Activated T-cell treated with anti-CD3 and anti-CD28 coated beads, Interleukin-2, amount 50 U/mL, for 1 hour (primary cell): ENCODE results near the gene EME1.
"Not testable (repeated sequence)": the region's sequence is repeated elsewhere in the genome, so short reads cannot be mapped to it uniquely, and the experiment has no call there.

Experiments used
- DNase-seq: peaks from one replicate; pipeline ENCODE4 v3.0.0-alpha.2; 2020

The EME1 gene

DNA sequence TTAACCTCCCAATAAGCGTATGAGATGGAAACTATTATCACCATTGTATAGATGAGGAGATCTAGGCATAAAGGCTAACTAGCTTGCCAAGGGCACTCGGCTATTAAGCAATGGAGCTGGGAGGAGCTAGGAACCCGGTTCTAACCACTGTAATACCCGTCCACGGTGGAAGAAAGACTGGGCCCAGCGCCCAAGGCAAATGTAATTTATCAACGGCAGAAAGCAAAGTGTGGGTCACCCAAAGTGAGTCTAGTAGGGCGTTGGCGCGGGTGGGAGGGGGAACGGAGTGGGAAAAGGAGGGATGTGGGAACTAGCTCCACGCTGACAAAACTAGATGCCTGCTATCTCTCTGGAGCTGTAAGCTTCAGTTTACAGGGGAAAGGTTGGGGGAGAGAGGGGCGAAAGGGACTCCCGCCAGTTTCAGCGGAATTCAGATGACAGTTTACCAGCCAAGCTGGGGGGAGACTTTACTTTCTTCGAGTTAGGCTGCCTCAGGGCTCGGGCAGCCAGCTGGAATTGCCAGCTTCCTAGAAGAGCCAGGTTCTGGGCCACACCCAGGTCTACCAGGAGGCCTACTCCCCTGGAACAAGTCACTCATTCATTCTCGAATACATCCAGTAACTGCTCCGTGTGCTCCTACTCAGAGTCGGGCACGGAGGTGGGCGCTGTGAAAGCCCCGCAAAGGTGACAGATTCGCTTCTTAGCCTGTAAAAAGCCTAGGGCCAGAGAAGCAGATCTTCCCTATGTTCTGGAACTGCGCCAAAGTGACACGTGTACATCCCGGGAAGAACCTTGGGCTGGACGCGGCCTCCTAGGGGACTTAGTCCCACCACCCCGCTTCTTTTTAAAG lies 23.5 kb downstream of the EME1 start:
- DNase-seq, result no peak

GRCh38 chr17:50397111-50397918 lies 24.3 kb downstream of the EME1 start, which contains the start of gene LRRC59:
Gene LRRC59, minus strand, starts transcription at chr17:50397523. Its CDS starts 206 bp downstream, at chr17:50397317.
- peak; percentile 97 for DNase-seq

DNA sequence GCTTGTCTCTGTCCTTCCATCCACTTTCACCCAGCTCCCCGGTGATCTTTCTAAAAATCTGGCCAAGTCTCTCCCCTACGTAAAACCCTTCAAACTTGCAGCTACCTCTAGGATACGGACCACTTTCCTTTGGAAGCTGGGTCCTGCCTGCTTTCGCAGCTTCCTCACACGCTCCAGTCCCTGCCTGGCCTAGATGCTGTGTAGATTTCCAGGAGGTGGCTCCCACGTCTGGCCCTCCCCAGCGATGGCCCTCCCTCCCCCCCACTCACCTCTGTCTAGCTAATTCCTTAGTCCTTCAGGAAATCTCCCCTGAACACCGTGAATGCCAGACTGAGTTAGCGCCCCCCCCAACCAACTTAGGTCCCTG lies 24.9 kb downstream of the EME1 start:
- DNase-seq, result no peak

DNA sequence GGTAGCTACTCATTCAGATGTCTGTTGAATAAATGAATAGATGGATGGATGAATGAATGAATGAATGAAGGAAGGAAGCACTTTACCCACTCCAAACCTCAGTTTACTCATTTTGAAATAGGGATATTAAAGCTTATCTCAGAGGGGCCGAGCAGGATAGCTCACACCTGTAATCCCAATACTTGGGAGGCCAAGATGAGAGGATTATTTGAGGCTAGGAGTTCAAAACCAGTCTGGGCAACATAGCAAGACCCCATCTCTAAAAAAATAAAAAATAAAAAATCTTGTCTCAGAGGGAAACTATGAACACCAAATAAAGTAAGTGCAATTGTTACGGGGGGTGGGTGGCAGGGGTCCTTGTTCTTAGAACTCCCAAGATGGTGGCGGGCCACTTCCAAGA lies 25.6 kb downstream of the EME1 start:
- DNase-seq, result not testable (repeated sequence)

DNA sequence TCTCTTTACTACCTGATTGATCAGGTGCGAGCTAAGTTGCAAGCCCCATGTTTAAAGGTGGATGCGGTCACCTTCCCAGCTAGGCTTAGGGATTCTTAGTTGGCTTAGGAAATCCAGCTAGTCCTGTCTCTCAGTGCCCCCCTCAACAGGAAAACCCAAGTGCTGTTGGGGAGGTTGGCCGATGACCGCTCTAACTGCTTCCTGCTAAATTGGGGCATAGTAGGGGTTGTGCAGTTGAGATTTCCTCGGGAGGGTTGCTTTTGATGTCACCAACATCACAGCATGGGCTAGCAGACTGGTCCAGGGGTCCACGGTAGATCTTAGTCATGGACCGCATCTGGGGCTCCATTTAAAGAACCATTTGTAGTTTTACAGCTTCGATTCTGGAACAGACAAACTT lies 26.6 kb downstream of the EME1 start:
- DNase-seq, result not testable (repeated sequence)

DNA sequence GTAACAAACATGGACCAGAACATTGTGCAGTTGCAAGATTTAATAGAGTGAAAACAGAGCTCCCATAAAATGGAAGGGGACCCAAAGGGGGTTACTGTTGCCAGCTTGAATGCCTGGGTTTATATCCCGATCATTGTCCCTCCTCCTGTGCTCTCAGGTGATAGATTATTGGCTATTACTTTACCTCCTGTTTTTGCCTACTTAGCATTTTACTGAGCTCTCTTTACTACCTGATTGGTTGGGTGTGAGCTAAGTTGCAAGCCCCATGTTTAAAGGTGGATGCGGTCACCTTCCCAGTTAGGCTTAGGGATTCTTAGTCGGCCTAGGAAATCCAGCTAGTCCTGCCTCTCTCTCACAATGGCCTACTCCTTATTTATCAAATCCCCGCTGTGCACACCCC lies 32.3 kb downstream of the EME1 start:
- not testable (repeated sequence) for DNase-seq

GRCh38 chr17:50406578-50406977 lies 33.5 kb downstream of the EME1 start:
- DNase-seq, result no peak

DNA sequence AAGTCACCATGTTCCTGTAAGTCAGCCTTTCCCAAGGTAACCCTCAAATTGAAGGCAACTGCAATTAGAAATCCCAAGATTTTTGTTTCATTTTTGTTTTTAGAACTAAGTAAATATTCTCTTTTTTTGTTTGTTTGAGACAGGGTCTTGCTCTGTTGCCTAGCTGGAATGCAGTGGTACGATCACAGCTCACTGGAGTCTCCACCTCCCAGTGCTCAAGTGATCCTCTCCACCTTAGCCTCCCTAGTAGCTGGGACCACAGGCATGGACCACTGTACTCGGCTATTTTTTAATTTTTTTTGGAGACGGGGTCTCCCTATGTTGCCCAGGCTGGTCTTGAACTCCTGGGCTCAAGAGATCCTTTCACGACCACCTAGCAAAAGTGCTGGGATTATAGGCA lies 34.9 kb downstream of the EME1 start:
- DNase-seq, result no peak

DNA sequence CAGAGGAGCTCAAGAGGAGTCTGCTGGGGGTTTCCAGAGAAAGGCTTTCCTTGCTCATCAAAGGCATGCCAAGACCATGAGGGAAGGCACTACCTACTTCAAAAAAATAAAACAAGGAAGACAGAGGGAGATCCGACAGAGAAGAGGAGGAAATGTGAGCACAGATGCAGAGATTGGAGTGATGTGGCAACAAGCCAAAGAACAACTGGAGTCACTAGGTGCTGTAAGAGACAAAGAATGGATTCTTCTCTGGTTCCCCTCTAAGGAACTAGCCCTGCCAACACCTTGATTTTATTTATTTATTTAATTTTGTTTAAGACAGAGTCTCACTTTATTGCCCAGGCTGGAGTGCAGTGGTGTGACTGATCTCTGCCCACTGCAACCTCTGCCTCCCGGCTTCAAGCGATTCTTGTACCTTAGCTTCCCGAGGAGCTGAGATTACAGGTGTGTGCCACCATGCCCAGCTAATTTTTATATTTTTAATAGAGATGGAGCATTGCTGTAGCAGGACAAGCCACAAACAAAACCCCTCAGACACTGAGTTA lies 39.2 kb downstream of the EME1 start:
- DNase-seq, result no peak

GRCh38 chr17:50414808-50415207 lies 41.8 kb downstream of the EME1 start:
- DNase-seq, result no peak

DNA sequence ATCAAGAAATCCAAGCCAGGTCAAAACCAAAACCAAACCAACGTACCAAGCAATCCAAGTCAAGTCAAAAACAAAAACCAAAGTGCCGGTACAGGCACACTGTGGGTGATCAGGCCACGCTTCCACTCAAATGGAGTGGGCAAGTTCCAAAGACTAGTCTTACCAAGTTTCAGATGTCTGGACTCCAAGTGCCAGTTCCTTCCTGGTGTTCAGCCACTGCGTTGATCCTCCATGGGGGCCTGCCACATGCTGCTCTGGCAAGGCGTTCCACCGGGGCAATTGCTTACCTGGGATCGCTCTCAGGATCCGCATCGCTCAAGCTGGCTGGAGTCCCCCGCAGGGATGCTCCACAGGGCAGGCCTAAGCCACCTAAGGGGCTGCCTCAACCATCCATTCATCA lies 46.5 kb downstream of the EME1 start:
- not testable (repeated sequence) for DNase-seq

DNA sequence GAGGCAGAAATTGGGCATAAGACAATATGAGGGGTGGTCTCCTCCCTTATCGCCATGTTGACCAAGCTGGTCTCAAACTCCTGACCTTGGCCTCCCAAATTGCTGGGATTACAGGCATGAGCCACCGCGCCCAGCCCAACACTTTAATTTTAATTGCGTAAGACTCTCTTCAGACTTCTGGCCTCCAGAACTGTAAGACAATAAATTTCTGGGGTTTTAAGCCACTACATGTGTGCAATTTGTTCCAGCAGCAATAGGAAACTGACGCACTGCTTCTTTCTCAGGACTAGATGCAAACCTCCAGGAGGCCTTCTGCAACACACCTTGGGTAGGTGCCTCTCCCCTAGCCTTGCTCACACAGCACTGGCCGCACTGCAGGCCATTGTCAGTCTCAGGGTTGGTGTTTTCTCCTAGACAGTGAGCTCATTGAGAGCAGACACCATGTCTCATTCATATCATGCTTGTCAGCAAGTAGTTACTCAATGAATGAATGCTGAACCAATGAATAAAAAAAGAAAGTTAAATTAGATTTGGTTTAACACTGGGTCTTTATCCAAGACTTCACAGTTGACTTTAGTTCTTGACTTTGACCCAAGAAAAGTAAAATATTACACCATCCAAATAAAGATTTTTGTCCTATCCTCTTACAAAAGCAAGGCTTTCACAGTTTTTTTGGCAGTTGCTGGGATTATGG lies 47.5 kb downstream of the EME1 start:
- no peak for DNase-seq

DNA sequence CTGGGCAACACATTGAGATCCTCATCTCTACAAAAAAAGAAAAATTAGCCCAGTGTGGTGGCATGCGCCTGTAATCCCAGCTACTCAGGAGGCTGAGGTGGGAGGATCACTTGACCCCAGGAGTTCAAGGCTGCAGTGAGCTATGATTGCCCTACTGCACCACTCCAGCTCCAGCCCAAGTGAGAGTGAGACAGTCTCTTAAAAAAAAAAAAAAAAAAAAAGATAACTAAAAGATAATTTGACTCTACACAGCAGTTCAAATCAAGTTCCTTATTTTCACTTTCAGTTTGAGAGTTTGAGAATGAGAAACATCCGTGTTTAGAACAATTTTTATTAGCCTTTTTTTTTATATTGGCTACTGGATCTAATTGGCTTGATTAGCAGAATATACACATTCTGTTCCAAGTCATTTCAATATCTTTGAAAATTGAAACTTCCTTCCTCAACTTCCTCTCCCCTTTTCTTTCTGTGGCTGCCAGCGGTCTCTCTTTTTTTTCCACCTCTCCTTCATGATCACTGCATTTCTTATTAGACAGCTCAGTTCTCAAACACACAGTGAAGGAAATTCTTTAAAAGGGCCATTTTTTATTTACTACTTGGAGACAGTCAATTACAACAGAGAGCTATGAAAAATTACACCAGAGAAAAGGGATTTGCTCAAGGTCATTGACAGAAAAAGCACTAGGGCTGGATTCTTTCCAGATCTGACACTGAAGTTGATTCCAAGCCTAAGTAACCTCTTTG lies 48.5 kb downstream of the EME1 start:
- no peak for DNase-seq

DNA sequence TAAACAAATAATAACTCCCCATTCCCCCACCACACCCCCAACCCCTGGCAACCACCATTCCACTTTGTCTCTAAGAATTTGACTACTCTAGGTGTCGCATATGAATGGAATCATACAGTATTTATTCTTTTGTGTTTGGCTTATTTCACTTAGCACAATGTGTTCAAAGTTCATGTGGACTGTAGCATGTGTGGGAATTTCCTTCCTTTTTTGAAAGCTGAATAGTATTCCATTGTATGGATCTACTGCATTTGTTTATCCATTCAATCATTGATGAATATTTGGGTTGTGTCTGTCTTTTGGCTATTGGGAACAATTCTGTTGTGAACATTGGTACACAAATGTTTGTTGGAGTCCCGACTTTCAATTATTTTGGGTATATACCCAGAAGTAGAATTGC lies 49.7 kb downstream of the EME1 start:
- DNase-seq, result no peak

GRCh38 chr17:50423553-50424159 lies 50.6 kb downstream of the EME1 start:
- DNase-seq, result no peak

- no peak for DNase-seq
These were observed 51.4 kb downstream of the EME1 start for GRCh38 chr17:50424246-50424995.

DNA sequence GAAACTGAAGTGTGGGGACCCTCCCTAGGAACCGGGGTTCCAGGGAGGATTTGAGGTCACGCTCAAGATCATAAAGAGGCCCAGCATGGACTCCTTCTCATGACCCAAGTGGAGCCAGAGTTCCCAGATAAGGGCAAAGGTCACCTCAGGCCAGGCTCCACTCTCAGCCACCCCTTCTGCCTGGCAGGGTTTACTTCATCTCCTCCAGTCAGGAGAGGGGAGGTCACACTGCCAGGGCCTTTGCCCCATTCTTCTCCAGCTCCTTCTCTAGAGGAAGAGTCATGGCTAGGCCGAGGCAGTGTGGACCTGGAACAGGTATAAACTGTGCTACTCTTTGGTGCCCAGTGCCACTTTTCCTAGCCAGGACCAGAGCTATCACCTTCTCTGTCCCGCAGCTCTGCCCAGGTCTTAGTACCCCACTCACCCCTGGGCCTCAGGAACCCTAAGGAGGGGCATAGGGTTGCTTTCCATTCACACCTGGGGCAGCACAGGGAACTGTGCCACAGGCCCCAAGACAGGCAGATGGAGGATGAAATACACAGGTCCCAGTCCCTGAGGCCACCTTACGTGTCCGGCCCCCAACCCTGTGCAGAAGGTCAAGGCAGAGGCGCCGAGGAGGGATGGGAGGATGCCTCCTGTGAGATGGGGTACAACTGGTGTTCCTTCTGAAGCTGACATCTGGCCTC lies 52.1 kb downstream of the EME1 start:
- no peak for DNase-seq

DNA sequence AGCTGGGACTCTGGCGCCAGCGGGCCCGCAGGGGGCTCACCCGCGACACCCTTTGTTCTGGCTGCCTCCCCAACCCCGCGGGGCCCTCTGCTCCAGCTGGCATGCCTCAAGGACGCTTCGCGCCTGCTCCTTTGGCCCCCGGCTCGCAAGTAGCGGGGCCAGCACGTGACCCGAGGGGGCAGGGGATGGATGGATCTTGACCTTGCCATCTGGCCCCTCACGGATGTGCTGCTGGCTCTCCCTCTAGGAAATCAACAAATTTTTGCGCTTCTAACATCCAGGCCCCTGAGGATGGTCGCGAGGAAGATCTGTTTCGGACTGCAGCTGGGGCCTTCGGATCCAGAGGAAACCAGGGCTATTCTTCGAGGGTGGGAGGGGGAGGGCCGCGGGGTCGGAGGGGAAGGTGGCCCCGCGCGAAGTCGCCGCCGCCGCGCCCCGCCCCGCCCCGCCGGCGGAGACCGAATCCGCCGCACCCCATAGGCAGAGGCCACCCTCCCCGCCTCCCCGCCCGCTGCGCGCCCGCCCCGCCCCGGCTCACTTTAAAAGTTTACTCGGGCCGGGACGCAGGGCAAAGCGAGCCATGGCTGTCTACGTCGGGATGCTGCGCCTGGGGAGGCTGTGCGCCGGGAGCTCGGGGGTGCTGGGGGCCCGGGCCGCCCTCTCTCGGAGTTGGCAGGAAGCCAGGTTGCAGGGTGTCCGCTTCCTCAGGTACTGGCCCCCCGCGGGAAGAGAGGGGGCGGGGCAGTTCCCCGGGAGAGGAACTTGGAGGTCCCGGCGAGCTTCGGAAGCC lies 52.8 kb downstream of the EME1 start, which contains the start of gene ACSF2:
Gene ACSF2 (plus strand): TSS at position 537 of the 790 bp plus-strand sequence. CDS start 44 bp downstream, at position 581.
- DNase-seq, result peak; percentile 74

GRCh38 chr17:50426472-50426782 lies 53.4 kb downstream of the EME1 start:
- no peak for DNase-seq
